GM12878 (cell line): ENCODE results near the gene IL1RL2. TPM values are rescaled to one million over a fixed set of nuclear protein-coding genes. Genes with fewer than 3 reads are reported as not detected.

Experiments used
- ATAC-seq: fragments of 200-7000 bp; cut with Tn5 transposase; 3 replicates; pipeline ENCODE4 v1.9.1; 2020; ENCODE audit warnings: mild to moderate bottlenecking, moderate library complexity
- BruUV-seq: library from RNA; stranded (reverse); fragments of 400-500 nt; replicated peaks from 2 replicates; lab custom pipeline; 2021; lab: Mats Ljungman, UMichigan
- CTCF ChIA-PET: fragments of 300-600 bp; sonication (Branson Sonifier 250); formaldehyde crosslinking; extraction: SDS; loops from one replicate; lab custom pipeline; 2021; ENCODE audit warnings: inconsistent platforms; lab: Yijun Ruan, JAX
- POLR2A ChIA-PET: fragments of 350-600 bp; formaldehyde crosslinking; extraction: SDS; loops from one replicate; lab custom pipeline; 2021; ENCODE audit warnings: inconsistent platforms; lab: Charles Lee
- RAD21 ChIA-PET: fragments of 300-600 bp; sonication (Branson Sonifier 250); formaldehyde crosslinking; loops from one replicate; lab custom pipeline; 2023; ENCODE audit warnings: antibody characterized with exemption; ENCODE audit not compliant: unreplicated experiment; lab: Charles Lee
- SMC1A ChIA-PET: fragments of 300-600 bp; sonication (Branson Sonifier 250); formaldehyde crosslinking; loops from one replicate; lab custom pipeline; 2023; ENCODE audit not compliant: unreplicated experiment, uncharacterized antibody; lab: Charles Lee
- DNase-seq: peaks from one replicate; pipeline ENCODE4 v3.0.0-alpha.2; 2011; ENCODE audit warnings: low read depth, low spot score
- FAIRE-seq: peaks from 3 replicates; lab custom pipeline; 2011; peaks lifted over from hg19 to GRCh38; lab: Jason Lieb, UNC
- H2AFZ ChIP-seq: 2 replicates; pipeline ENCODE4 v1.6.0; 2011; ENCODE audit warnings: low read depth, low read length, control low read depth; ENCODE audit not compliant: control insufficient read depth
- H3K27ac ChIP-seq: 2 replicates; pipeline ENCODE4 v1.5.1; 2011; ENCODE audit warnings: control low read depth; ENCODE audit not compliant: control insufficient read depth, insufficient read depth
- H3K27me3 ChIP-seq, 2 experiments: replicated peaks in 1 of 2; 2 replicates each; pipeline versions ENCODE4 v1.6.0 to v1.6.1; 2011; ENCODE audit warnings: low read length in 1 of 2; ENCODE audit not compliant: control insufficient read depth in 2 of 2, insufficient read depth in 2 of 2
- H3K36me3 ChIP-seq, 2 experiments: 2 replicates each; pipeline ENCODE4 v1.5.1; 2011; ENCODE audit warnings: low read length in 1 of 2; ENCODE audit not compliant: control insufficient read depth in 2 of 2, insufficient read depth in 2 of 2
- H3K4me1 ChIP-seq: 2 replicates; pipeline ENCODE4 v1.6.1; 2011; ENCODE audit warnings: mild to moderate bottlenecking, low read length, moderate library complexity, mixed read lengths; ENCODE audit not compliant: control insufficient read depth, insufficient read depth
- H3K4me2 ChIP-seq: 2 replicates; pipeline ENCODE4 v1.6.0; 2011; ENCODE audit warnings: control low read depth; ENCODE audit not compliant: control insufficient read depth, insufficient read depth
- H3K4me3 ChIP-seq: fragments of 200-600 bp; sonication (generic); 2 replicates; pipeline ENCODE4 v1.5.1; 2016
- H3K79me2 ChIP-seq: 2 replicates; pipeline ENCODE4 v1.6.0; 2011; ENCODE audit warnings: low read length; ENCODE audit not compliant: control insufficient read depth, insufficient read depth
- H3K9ac ChIP-seq: 2 replicates; pipeline ENCODE4 v1.8.0; 2011; ENCODE audit warnings: low read length, control low read depth, mixed read lengths; ENCODE audit not compliant: control insufficient read depth, insufficient read depth
- H3K9me3 ChIP-seq: replicated peaks from 3 replicates; pipeline ENCODE4 v1.5.1; 2011; ENCODE audit warnings: mild to moderate bottlenecking, low read length; ENCODE audit not compliant: control insufficient read depth, insufficient read depth
- H4K20me1 ChIP-seq: 2 replicates; pipeline ENCODE4 v1.6.0; 2011; ENCODE audit not compliant: control insufficient read depth, insufficient read depth
- EED ChIP-seq: sonication (generic); IDR thresholded peaks from 2 replicates; pipeline ENCODE4 v1.6.1; 2016; ENCODE audit warnings: antibody characterized with exemption, low read depth
- MEF2B ChIP-seq: fragments of 450-650 bp; IDR thresholded peaks from 2 replicates; pipeline ENCODE4 v1.6.1; 2018; ENCODE audit warnings: mild to moderate bottlenecking, moderate library complexity; ENCODE audit not compliant: partially characterized antibody, poor library complexity, severe bottlenecking
- RBBP5 ChIP-seq: fragments of 200-600 bp; sonication (generic); conservative IDR thresholded peaks from 2 replicates; pipeline ENCODE4 v1.6.1; 2016
- RFX5 ChIP-seq: IDR thresholded peaks from 2 replicates; pipeline ENCODE4 v1.6.1; 2011; ENCODE audit warnings: low read depth, low read length, improper control_type of control experiment
- RUNX3 ChIP-seq: IDR thresholded peaks from 2 replicates; pipeline ENCODE4 v1.6.1; 2012; ENCODE audit warnings: low read length, inconsistent platforms
- YY1 ChIP-seq: IDR thresholded peaks from 2 replicates; pipeline ENCODE4 v1.6.1; 2011; ENCODE audit warnings: low read depth, mild to moderate bottlenecking, low read length
- ZNF207 ChIP-seq: fragments of 450-650 bp; IDR thresholded peaks from 2 replicates; pipeline ENCODE4 v1.6.1; 2014; ENCODE audit warnings: antibody characterized with exemption, mild to moderate bottlenecking, borderline replicate concordance
- WGBS: methylation state at CpG from one replicate; pipeline ENCODE4 v1.1.6; 2016; ENCODE audit warnings: low lambda C conversion rate; ENCODE audit not compliant: insufficient replicate concordance, insufficient coverage; ENCODE audit errors: missing lambda C conversion rate; 5-methylcytosine and 5-hydroxymethylcytosine counted together
- in situ Hi-C: fragments of 300-500 bp; cut with MboI; formaldehyde crosslinking; loops from 9 replicates; pipeline ENCODE4 v1.14.3; 2018; ENCODE audit warnings: mixed read lengths
- intact Hi-C: fragments of 100-400 bp; cut with micrococcal nuclease; formaldehyde crosslinking; loops from one replicate; pipeline ENCODE4 v1.14.2; 2022; ENCODE audit not compliant: unreplicated experiment
- polyA plus RNA-seq, 11 experiments: library from polyadenylated mRNA; depleted of rRNA in 4 of 11; unstranded in 6 of 11; stranded (reverse) in 5 of 11; fragments of >200 nt; fragmentation: Nextera tagmentation in 4 of 11; fragmentation: Illumina TruSeq in 1 of 11; extraction: Ambion mirVana in 4 of 11; extraction: Trizol in 1 of 11; gene quantifications; 1 replicate in 1 of 11; 2 replicates in 10 of 11; pipeline versions ENCODE4 v1.2.1 to v1.2.3, GENCODE V29; 2011 to 2016; ENCODE audit warnings: inconsistent platforms in 2 of 11, missing spikeins in 2 of 11, low read depth in 1 of 11
- total RNA-seq, 4 experiments: library from RNA; depleted of rRNA in 3 of 4; stranded (reverse); fragments of >200 nt in 3 of 4; fragmentation: Illumina TruSeq in 1 of 4; extraction: Trizol in 1 of 4; gene quantifications; 2 replicates each; pipeline versions ENCODE4 v1.2.1 to v1.2.3, GENCODE V29; 2013 to 2021

The IL1RL2 gene
- total and polyA plus RNA-seq, 10 of the 15 experiments (the other 5 are each of a cell fraction or from before 2014, with no cell fraction given): not detected

DNA sequence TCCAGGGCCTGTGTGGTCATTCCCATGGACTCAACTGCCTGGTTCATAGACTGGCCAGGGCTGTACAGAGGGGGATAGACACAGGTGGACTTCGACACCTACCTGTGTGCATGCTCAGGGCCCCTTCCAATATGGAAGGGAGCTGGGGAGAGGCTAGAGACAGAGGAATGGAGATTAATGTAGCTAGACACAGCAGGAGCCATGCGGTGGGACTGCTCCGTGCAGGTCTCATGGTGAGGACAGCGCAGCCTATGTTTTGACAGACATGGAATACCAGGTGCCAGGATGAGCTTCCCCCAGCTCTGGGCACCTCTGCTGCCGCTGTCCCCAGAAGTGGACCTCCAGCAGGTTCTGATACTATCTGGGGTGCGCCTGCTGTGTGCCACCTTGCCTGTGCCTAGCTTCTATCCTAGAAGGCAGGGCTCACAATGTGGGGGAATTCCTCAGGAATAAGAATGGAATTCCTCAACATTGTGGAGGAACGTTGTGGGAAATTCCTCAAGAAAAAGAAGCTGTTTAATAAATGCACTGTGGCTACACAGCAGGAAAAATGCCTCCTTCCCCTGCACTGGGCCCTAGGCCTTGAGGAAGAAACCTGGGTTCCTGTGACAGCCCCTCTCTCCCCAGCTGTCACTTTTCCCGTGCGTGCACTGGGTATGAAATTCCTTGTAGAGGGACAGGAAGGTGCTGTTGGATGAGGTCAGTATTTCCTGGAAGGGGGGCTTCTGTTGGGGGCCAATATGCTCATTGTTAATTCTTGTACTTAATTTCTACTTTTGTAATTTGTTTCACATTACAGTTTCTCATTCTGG, 37.0 kb upstream of the IL1RL2 start:
- BruUV-seq: no TSS peak
- Histone ChIP-seq H3K4me3 (no peak overlapping the region), H3K36me3 (peaks cover 0 to 2% of the 10 kb centered on the region in 2 experiments; a peak in 2 of 4 replicates), H4K20me1 (no peaks in the 10 kb centered on the region), H2AFZ (no peak overlapping the region), H3K9me3 (peaks cover 36% of the 10 kb centered on the region; the same call in 2 of the 3 replicates), H3K27ac (no peak overlapping the region), H3K4me2 (no peak overlapping the region), H3K4me1 (no peaks in the 10 kb centered on the region), H3K9ac (no peak overlapping the region), H3K27me3 (no peaks in the 10 kb centered on the region), H3K79me2 (no peaks in the 10 kb centered on the region)
- RAD21 ChIA-PET: no interaction called here
- WGBS: 44% methylated on average over 9 of the region's 9 CpGs
- SMC1A ChIA-PET: interaction anchor here (1.9 kb wide), 1 partner anchor 10 kb away, joined by 7 read pairs; no protein-coding TSS in a partner anchor
- POLR2A ChIA-PET: interaction anchor here (0.8 kb wide), 1 partner anchor 8 kb away, joined by 3 read pairs; no protein-coding TSS in a partner anchor
- CTCF ChIA-PET: interaction anchor here (1.3 kb wide), 1 partner anchor 130 kb away, joined by 3 read pairs; no protein-coding TSS in a partner anchor
- TF ChIP-seq YY1: no peak
- TF ChIP-seq ZNF207: no peak
- no peak for TF ChIP-seq RBBP5
- intact Hi-C loops: no loop called here
- FAIRE-seq (no peak), ATAC-seq (no peak), DNase-seq (no peak)
- in situ Hi-C loops: no loop called here

- no peak for DNase-seq
- Histone ChIP-seq H3K79me2 (no peaks in the 10 kb centered on the region), H3K9ac (no peak overlapping the region), H3K27me3 (no peaks in the 10 kb centered on the region), H3K27ac (no peak overlapping the region), H2AFZ (no peak overlapping the region), H3K9me3 (no peaks in the 10 kb centered on the region; the same call in 2 of the 3 replicates), H3K36me3 (peaks cover 0 to 2% of the 10 kb centered on the region in 2 experiments; a peak in 2 of 4 replicates), H4K20me1 (no peaks in the 10 kb centered on the region), H3K4me1 (no peaks in the 10 kb centered on the region), H3K4me2 (no peak overlapping the region), H3K4me3 (no peak overlapping the region)
- CTCF ChIA-PET: interaction anchor here (5.1 kb wide), 1 partner anchor 11 kb away, joined by 19 read pairs; no protein-coding TSS in a partner anchor
- in situ Hi-C loops (no loop called here), intact Hi-C loops (no loop called here)
- BruUV-seq: no TSS peak
- RAD21 ChIA-PET: no interaction called here
- SMC1A ChIA-PET: interaction anchor here (0.6 to 2.3 kb wide), 5 partner anchors 13 to 128 kb away, joined by 3 to 5 read pairs (median 3); no protein-coding TSS in a partner anchor
- no peak for FAIRE-seq
- 17% methylated on average over 6 of the region's 6 CpGs for WGBS
- no peak for ATAC-seq
- TF ChIP-seq RFX5 (no peak), EED (no peak), RUNX3 (no peak), MEF2B (no peak)
- POLR2A ChIA-PET: no interaction called here
These were observed 32.5 kb upstream of the IL1RL2 start for GRCh38 chr2:102154364-102154763.
